Small intestine (tissue), 7 donors: ENCODE data around the gene PBX4. TPM values are rescaled to one million over a fixed set of nuclear protein-coding genes. Genes with fewer than 3 reads are reported as not detected.

Experiments
- DNase-seq, 2 donors: peaks; one replicate each; pipeline versions ENCODE4 v3.0.0 to v3.0.0-alpha.2; 2013
- FAIRE-seq: peaks from 2 replicates; lab custom pipeline; 2012; peaks lifted over from hg19 to GRCh38; lab: Jason Lieb, UNC
- H3K27ac ChIP-seq, 3 donors: one replicate each; pipeline ENCODE4 v1.5.1; 2013; ENCODE audit warnings: low read length in 2 of 3, mild to moderate bottlenecking in 2 of 3, control low read depth in 1 of 3, inconsistent platforms in 1 of 3, low read depth in 1 of 3, moderate library complexity in 1 of 3
- H3K27me3 ChIP-seq, 3 donors: one replicate each; pipeline ENCODE4 v1.6.1; 2013; ENCODE audit warnings: low read length in 3 of 3, inconsistent platforms in 1 of 3; ENCODE audit not compliant: control insufficient read depth in 3 of 3, insufficient read depth in 3 of 3
- H3K36me3 ChIP-seq, 3 donors: one replicate each; pipeline ENCODE4 v1.6.1; 2013; ENCODE audit warnings: low read length in 3 of 3, inconsistent platforms in 1 of 3, low read depth in 1 of 3, mild to moderate bottlenecking in 1 of 3, moderate library complexity in 1 of 3; ENCODE audit not compliant: control insufficient read depth in 3 of 3, insufficient read depth in 2 of 3
- H3K4me1 ChIP-seq, 3 donors: one replicate each; pipeline ENCODE4 v1.6.1; 2013; ENCODE audit warnings: low read length in 2 of 3, inconsistent platforms in 1 of 3, low read depth in 1 of 3, mild to moderate bottlenecking in 1 of 3, moderate library complexity in 1 of 3; ENCODE audit not compliant: control insufficient read depth in 3 of 3, insufficient read depth in 2 of 3
- H3K4me3 ChIP-seq, 3 donors: one replicate each; pipeline ENCODE4 v1.5.1; 2013; ENCODE audit warnings: low read length in 3 of 3, control low read depth in 1 of 3, inconsistent platforms in 1 of 3, low read depth in 1 of 3, mild to moderate bottlenecking in 1 of 3, moderate library complexity in 1 of 3
- H3K9me3 ChIP-seq, 2 donors: one replicate each; pipeline ENCODE4 v1.6.1; 2013; ENCODE audit warnings: low read depth in 1 of 2, low read length in 1 of 2; ENCODE audit not compliant: control insufficient read depth in 2 of 2, insufficient read depth in 1 of 2
- WGBS, 3 donors: extraction: QIAGEN DNeasy Blood & Tissue Kit; methylation state at CpG; one replicate each; pipeline ENCODE4 v1.1.7; 2013; 5-methylcytosine and 5-hydroxymethylcytosine counted together
- polyA plus RNA-seq, 4 donors: library from polyadenylated mRNA; stranded (reverse) in 3 of 4; unstranded in 1 of 4; fragments of 200-250 nt in 3 of 4; fragments of 120-200 nt in 1 of 4; gene quantifications; one replicate each; pipeline versions ENCODE4 v1.2.1 to v1.2.3, GENCODE V29; 2013
- donor health status: healthy with polysubstance abuse.
- donor health status: control.
- donor health status: control.
- donor health status: Bipolar disorder and iron deficiency.
- donor health status: healthy.

The PBX4 gene
- polyA plus RNA-seq, 4 donors, result 0.81 to 2.5 (median 1.4) TPM

- Histone ChIP-seq H3K27ac (no peak overlapping the region), H3K36me3 (no peaks in the 10 kb centered on the region), H3K4me3 (no peak overlapping the region), H3K27me3 (peaks cover 1 to 35% (median 3%) of the 10 kb centered on the region in 3 donors), H3K4me1 (peaks cover 2 to 7% (median 2%) of the 10 kb centered on the region in 3 donors), H3K9me3 (no peaks in the 10 kb centered on the region)
- 89 to 95% (median 91%) methylated on average over 10 to 13 of the region's 13 CpGs for WGBS, 3 donors
- DNase-seq (no peak), FAIRE-seq (no peak)
These were observed 75.4 kb downstream of the PBX4 start for GRCh38 chr19:19543101-19543500.

GRCh38 chr19:19542507-19542906 lies 76.0 kb downstream of the PBX4 start:
- Histone ChIP-seq H3K4me1 (peaks cover 2 to 7% (median 3%) of the 10 kb centered on the region in 3 donors), H3K27ac (no peak overlapping the region), H3K27me3 (peaks cover 3 to 41% (median 5%) of the 10 kb centered on the region in 3 donors), H3K9me3 (no peaks in the 10 kb centered on the region), H3K4me3 (no peak overlapping the region), H3K36me3 (no peaks in the 10 kb centered on the region)
- WGBS, 3 donors, result 76 to 81% (median 79%) methylated on average over 12 of the region's 12 CpGs
- no peak for DNase-seq
- no peak for FAIRE-seq

GRCh38 chr19:19541616-19542015 lies 76.9 kb downstream of the PBX4 start:
- no peaks in the 10 kb centered on the region for H3K9me3 ChIP-seq
- H3K4me1 ChIP-seq, result peaks cover 2 to 7% (median 5%) of the 10 kb centered on the region in 3 donors
- peaks cover 3 to 48% (median 5%) of the 10 kb centered on the region in 3 donors for H3K27me3 ChIP-seq
- H3K36me3 ChIP-seq, result no peaks in the 10 kb centered on the region
- DNase-seq, result no peak
- FAIRE-seq, result no peak
- no peak overlapping the region for H3K4me3 ChIP-seq
- H3K27ac ChIP-seq, result no peak overlapping the region
- 66 to 81% (median 78%) methylated on average over 15 to 16 of the region's 16 CpGs for WGBS, 3 donors

- DNase-seq (peak; percentile 44 to 46), FAIRE-seq (no peak)
- Histone ChIP-seq H3K36me3 (no peaks in the 10 kb centered on the region), H3K4me1 (peaks cover 2 to 7% (median 5%) of the 10 kb centered on the region in 3 donors), H3K27ac (no peak overlapping the region), H3K9me3 (no peaks in the 10 kb centered on the region), H3K27me3 (peaks cover 3 to 51% (median 5%) of the 10 kb centered on the region in 3 donors), H3K4me3 (peak overlapping the region in 1 of 3 donors; percentile 39)
- WGBS, 3 donors, result 4 to 6% (median 5%) methylated on average over 35 to 45 of the region's 45 CpGs
These were observed 77.6 kb downstream of the PBX4 start for GRCh38 chr19:19540715-19541515.

GRCh38 chr19:19540064-19540714 lies 78.3 kb downstream of the PBX4 start:
- H3K27me3 ChIP-seq, result peaks cover 3 to 51% (median 5%) of the 10 kb centered on the region in 3 donors
- no peak overlapping the region for H3K4me3 ChIP-seq
- no peaks in the 10 kb centered on the region for H3K9me3 ChIP-seq
- DNase-seq, result peak; percentile 69 to 84
- no peaks in the 10 kb centered on the region for H3K36me3 ChIP-seq
- no peak overlapping the region for H3K27ac ChIP-seq
- 11 to 40% (median 27%) methylated on average over 44 to 74 of the region's 74 CpGs for WGBS, 3 donors
- no peak for FAIRE-seq
- H3K4me1 ChIP-seq, result peaks cover 2 to 7% (median 5%) of the 10 kb centered on the region in 3 donors

GRCh38 chr19:19539698-19540063 lies 78.8 kb downstream of the PBX4 start:
- Histone ChIP-seq H3K9me3 (no peaks in the 10 kb centered on the region), H3K36me3 (no peaks in the 10 kb centered on the region), H3K4me3 (no peak overlapping the region), H3K4me1 (peaks cover 2 to 7% (median 5%) of the 10 kb centered on the region in 3 donors), H3K27me3 (peaks cover 3 to 51% (median 5%) of the 10 kb centered on the region in 3 donors), H3K27ac (no peak overlapping the region)
- FAIRE-seq, result no peak
- 23 to 40% (median 33%) methylated on average over 19 of the region's 19 CpGs for WGBS, 3 donors
- no peak for DNase-seq

GRCh38 chr19:19538785-19539166 lies 79.7 kb downstream of the PBX4 start:
- Histone ChIP-seq H3K27ac (no peak overlapping the region), H3K9me3 (no peaks in the 10 kb centered on the region), H3K27me3 (peaks cover 3 to 51% (median 5%) of the 10 kb centered on the region in 3 donors), H3K4me3 (no peak overlapping the region), H3K36me3 (no peaks in the 10 kb centered on the region), H3K4me1 (peaks cover 2 to 7% (median 5%) of the 10 kb centered on the region in 3 donors)
- no peak for DNase-seq
- WGBS, 3 donors, result 18 to 31% (median 22%) methylated on average over 7 of the region's 7 CpGs
- no peak for FAIRE-seq

- 3 to 7% (median 4%) methylated on average over 39 to 56 of the region's 56 CpGs for WGBS, 3 donors
- Histone ChIP-seq H3K36me3 (no peaks in the 10 kb centered on the region), H3K27me3 (peaks cover 3 to 51% (median 5%) of the 10 kb centered on the region in 3 donors), H3K4me1 (peaks cover 2 to 7% (median 5%) of the 10 kb centered on the region in 3 donors), H3K9me3 (no peaks in the 10 kb centered on the region), H3K27ac (no peak within 1 kb of the TSS), H3K4me3 (peak within 1 kb of the TSS in 1 of 3 donors; percentile 14)
- DNase-seq (peak in 1 of 2 donors; percentile 45), FAIRE-seq (no peak)
These were observed 80.3 kb downstream of the PBX4 start, which contains the start of gene CILP2 for GRCh38 chr19:19538061-19538784. Gene CILP2, plus strand, starts transcription at chr19:19538265. Its CDS starts 85 bp downstream, at chr19:19538350.
